ENCODE measurements around the gene POTEJ.
"Not testable (repeated sequence)": the region's sequence is repeated elsewhere in the genome, so short reads cannot be mapped to it uniquely, and the experiment has no call there.

GRCh38 chr2:130638973-130639372, 27.7 kb downstream of the POTEJ start:
- TF ChIP-seq, protein P1, sequence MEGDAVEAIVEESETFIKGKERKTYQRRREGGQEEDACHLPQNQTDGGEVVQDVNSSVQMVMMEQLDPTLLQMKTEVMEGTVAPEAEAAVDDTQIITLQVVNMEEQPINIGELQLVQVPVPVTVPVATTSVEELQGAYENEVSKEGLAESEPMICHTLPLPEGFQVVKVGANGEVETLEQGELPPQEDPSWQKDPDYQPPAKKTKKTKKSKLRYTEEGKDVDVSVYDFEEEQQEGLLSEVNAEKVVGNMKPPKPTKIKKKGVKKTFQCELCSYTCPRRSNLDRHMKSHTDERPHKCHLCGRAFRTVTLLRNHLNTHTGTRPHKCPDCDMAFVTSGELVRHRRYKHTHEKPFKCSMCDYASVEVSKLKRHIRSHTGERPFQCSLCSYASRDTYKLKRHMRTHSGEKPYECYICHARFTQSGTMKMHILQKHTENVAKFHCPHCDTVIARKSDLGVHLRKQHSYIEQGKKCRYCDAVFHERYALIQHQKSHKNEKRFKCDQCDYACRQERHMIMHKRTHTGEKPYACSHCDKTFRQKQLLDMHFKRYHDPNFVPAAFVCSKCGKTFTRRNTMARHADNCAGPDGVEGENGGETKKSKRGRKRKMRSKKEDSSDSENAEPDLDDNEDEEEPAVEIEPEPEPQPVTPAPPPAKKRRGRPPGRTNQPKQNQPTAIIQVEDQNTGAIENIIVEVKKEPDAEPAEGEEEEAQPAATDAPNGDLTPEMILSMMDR (conservative IDR thresholded peaks at IDR 0.05; ENCODE audit: low read depth, low read length), result not testable (repeated sequence)
- TF ChIP-seq EZH2 (IDR thresholded peaks at IDR 0.05; ENCODE audit: low read length, unreplicated experiment), result not testable (repeated sequence)

Data from PC-3 (cell line).